GM12878 (cell line): ENCODE measurements around the gene EHD1. TPM values are rescaled to one million over a fixed set of nuclear protein-coding genes. Genes with fewer than 3 reads are reported as not detected.

Experiments
- ATAC-seq: fragments of 200-7000 bp; cut with Tn5 transposase; 3 replicates; pipeline ENCODE4 v1.9.1; 2020; ENCODE audit warnings: mild to moderate bottlenecking, moderate library complexity
- BruUV-seq: library from RNA; stranded (reverse); fragments of 400-500 nt; replicated peaks from 2 replicates; lab custom pipeline; 2021; lab: Mats Ljungman, UMichigan
- CTCF ChIA-PET: fragments of 300-600 bp; sonication (Branson Sonifier 250); formaldehyde crosslinking; extraction: SDS; loops from one replicate; lab custom pipeline; 2021; ENCODE audit warnings: inconsistent platforms; lab: Yijun Ruan, JAX
- POLR2A ChIA-PET: fragments of 350-600 bp; formaldehyde crosslinking; extraction: SDS; loops from one replicate; lab custom pipeline; 2021; ENCODE audit warnings: inconsistent platforms; lab: Charles Lee
- RAD21 ChIA-PET: fragments of 300-600 bp; sonication (Branson Sonifier 250); formaldehyde crosslinking; loops from one replicate; lab custom pipeline; 2023; ENCODE audit warnings: antibody characterized with exemption; ENCODE audit not compliant: unreplicated experiment; lab: Charles Lee
- SMC1A ChIA-PET: fragments of 300-600 bp; sonication (Branson Sonifier 250); formaldehyde crosslinking; loops from one replicate; lab custom pipeline; 2023; ENCODE audit not compliant: unreplicated experiment, uncharacterized antibody; lab: Charles Lee
- DNase-seq: peaks from one replicate; pipeline ENCODE4 v3.0.0-alpha.2; 2011; ENCODE audit warnings: low read depth, low spot score
- FAIRE-seq: peaks from 3 replicates; lab custom pipeline; 2011; peaks lifted over from hg19 to GRCh38; lab: Jason Lieb, UNC
- H2AFZ ChIP-seq: 2 replicates; pipeline ENCODE4 v1.6.0; 2011; ENCODE audit warnings: low read depth, low read length, control low read depth; ENCODE audit not compliant: control insufficient read depth
- H3K27ac ChIP-seq: 2 replicates; pipeline ENCODE4 v1.5.1; 2011; ENCODE audit warnings: control low read depth; ENCODE audit not compliant: control insufficient read depth, insufficient read depth
- H3K27me3 ChIP-seq, 2 experiments: replicated peaks in 1 of 2; 2 replicates each; pipeline versions ENCODE4 v1.6.0 to v1.6.1; 2011; ENCODE audit warnings: low read length in 1 of 2; ENCODE audit not compliant: control insufficient read depth in 2 of 2, insufficient read depth in 2 of 2
- H3K36me3 ChIP-seq, 2 experiments: 2 replicates each; pipeline ENCODE4 v1.5.1; 2011; ENCODE audit warnings: low read length in 1 of 2; ENCODE audit not compliant: control insufficient read depth in 2 of 2, insufficient read depth in 2 of 2
- H3K4me1 ChIP-seq: 2 replicates; pipeline ENCODE4 v1.6.1; 2011; ENCODE audit warnings: mild to moderate bottlenecking, low read length, moderate library complexity, mixed read lengths; ENCODE audit not compliant: control insufficient read depth, insufficient read depth
- H3K4me2 ChIP-seq: 2 replicates; pipeline ENCODE4 v1.6.0; 2011; ENCODE audit warnings: control low read depth; ENCODE audit not compliant: control insufficient read depth, insufficient read depth
- H3K4me3 ChIP-seq: fragments of 200-600 bp; sonication (generic); 2 replicates; pipeline ENCODE4 v1.5.1; 2016
- H3K79me2 ChIP-seq: 2 replicates; pipeline ENCODE4 v1.6.0; 2011; ENCODE audit warnings: low read length; ENCODE audit not compliant: control insufficient read depth, insufficient read depth
- H3K9ac ChIP-seq: 2 replicates; pipeline ENCODE4 v1.8.0; 2011; ENCODE audit warnings: low read length, control low read depth, mixed read lengths; ENCODE audit not compliant: control insufficient read depth, insufficient read depth
- H3K9me3 ChIP-seq: replicated peaks from 3 replicates; pipeline ENCODE4 v1.5.1; 2011; ENCODE audit warnings: mild to moderate bottlenecking, low read length; ENCODE audit not compliant: control insufficient read depth, insufficient read depth
- H4K20me1 ChIP-seq: 2 replicates; pipeline ENCODE4 v1.6.0; 2011; ENCODE audit not compliant: control insufficient read depth, insufficient read depth
- ASH2L ChIP-seq: fragments of 300-600, 200-600 bp; sonication (generic); IDR thresholded peaks from 2 replicates; pipeline ENCODE4 v1.6.1; 2017; ENCODE audit warnings: low read depth, mild to moderate bottlenecking, borderline replicate concordance
- ATF2 ChIP-seq: IDR thresholded peaks from 2 replicates; pipeline ENCODE4 v1.6.1; 2012; ENCODE audit warnings: low read length, inconsistent platforms
- CEBPZ ChIP-seq: fragments of 150-350 bp; IDR thresholded peaks from 2 replicates; pipeline ENCODE4 v1.6.1; 2016; ENCODE audit warnings: low read depth, low read length
- E2F4 ChIP-seq: IDR thresholded peaks from 2 replicates; pipeline ENCODE4 v1.6.1; 2012; ENCODE audit warnings: low read depth, low read length, improper control_type of control experiment
- ELK1 ChIP-seq: IDR thresholded peaks from 2 replicates; pipeline ENCODE4 v1.6.1; 2012; ENCODE audit warnings: low read depth, low read length, improper control_type of control experiment
- NFXL1 ChIP-seq: fragments of 450-650 bp; IDR thresholded peaks from 2 replicates; pipeline ENCODE4 v1.6.1; 2017; ENCODE audit warnings: antibody characterized with exemption, mild to moderate bottlenecking, borderline replicate concordance
- NR2F1 ChIP-seq: fragments of 450-650 bp; conservative IDR thresholded peaks from 2 replicates; pipeline ENCODE4 v1.6.1; 2017; ENCODE audit warnings: mild to moderate bottlenecking
- RAD21 ChIP-seq: IDR thresholded peaks from 2 replicates; pipeline ENCODE4 v1.6.1; 2011; ENCODE audit warnings: mild to moderate bottlenecking, low read depth, low read length, moderate library complexity; ENCODE audit not compliant: insufficient read depth
- RB1 ChIP-seq: fragments of 450-650 bp; formaldehyde crosslinking; IDR thresholded peaks from 2 replicates; pipeline ENCODE4 v1.6.1; 2017; ENCODE audit warnings: mild to moderate bottlenecking, borderline replicate concordance
- RBBP5 ChIP-seq: fragments of 200-600 bp; sonication (generic); conservative IDR thresholded peaks from 2 replicates; pipeline ENCODE4 v1.6.1; 2016
- SPI1 ChIP-seq: IDR thresholded peaks from 2 replicates; pipeline ENCODE4 v1.6.1; 2011; ENCODE audit warnings: low read depth, mild to moderate bottlenecking, low read length, moderate library complexity, borderline replicate concordance; ENCODE audit not compliant: insufficient read depth
- SUZ12 ChIP-seq: fragments of 200-600 bp; sonication (generic); IDR thresholded peaks from one replicate; pipeline ENCODE4 v1.6.1; 2018; ENCODE audit warnings: antibody characterized with exemption, mild to moderate bottlenecking; ENCODE audit not compliant: unreplicated experiment
- TAF1 ChIP-seq: IDR thresholded peaks from 2 replicates; pipeline ENCODE4 v1.6.1; 2011; ENCODE audit warnings: mild to moderate bottlenecking, low read depth, low read length, borderline replicate concordance
- ZBTB11 ChIP-seq: fragments of 450-650 bp; formaldehyde crosslinking; IDR thresholded peaks from 2 replicates; pipeline ENCODE4 v1.5.0; 2022; ENCODE audit warnings: mild to moderate bottlenecking, missing genetic modification characterization
- ZSCAN29 ChIP-seq: fragments of 450-650 bp; IDR thresholded peaks from 2 replicates; pipeline ENCODE4 v1.6.1; 2017; ENCODE audit warnings: mild to moderate bottlenecking, moderate library complexity
- WGBS: methylation state at CpG from one replicate; pipeline ENCODE4 v1.1.6; 2016; ENCODE audit warnings: low lambda C conversion rate; ENCODE audit not compliant: insufficient replicate concordance, insufficient coverage; ENCODE audit errors: missing lambda C conversion rate; 5-methylcytosine and 5-hydroxymethylcytosine counted together
- in situ Hi-C: fragments of 300-500 bp; cut with MboI; formaldehyde crosslinking; loops from 9 replicates; pipeline ENCODE4 v1.14.3; 2018; ENCODE audit warnings: mixed read lengths
- intact Hi-C: fragments of 100-400 bp; cut with micrococcal nuclease; formaldehyde crosslinking; loops from one replicate; pipeline ENCODE4 v1.14.2; 2022; ENCODE audit not compliant: unreplicated experiment
- polyA plus RNA-seq, 11 experiments: library from polyadenylated mRNA; depleted of rRNA in 4 of 11; unstranded in 6 of 11; stranded (reverse) in 5 of 11; fragments of >200 nt; fragmentation: Nextera tagmentation in 4 of 11; fragmentation: Illumina TruSeq in 1 of 11; extraction: Ambion mirVana in 4 of 11; extraction: Trizol in 1 of 11; gene quantifications; 1 replicate in 1 of 11; 2 replicates in 10 of 11; pipeline versions ENCODE4 v1.2.1 to v1.2.3, GENCODE V29; 2011 to 2016; ENCODE audit warnings: inconsistent platforms in 2 of 11, missing spikeins in 2 of 11, low read depth in 1 of 11
- total RNA-seq, 4 experiments: library from RNA; depleted of rRNA in 3 of 4; stranded (reverse); fragments of >200 nt in 3 of 4; fragmentation: Illumina TruSeq in 1 of 4; extraction: Trizol in 1 of 4; gene quantifications; 2 replicates each; pipeline versions ENCODE4 v1.2.1 to v1.2.3, GENCODE V29; 2013 to 2021

EHD1 gene
- total and polyA plus RNA-seq, 10 of the 15 experiments (the other 5 are each of a cell fraction or from before 2014, with no cell fraction given): 1.0 to 165 (median 66.5) TPM

- BruUV-seq: no TSS peak
- intact Hi-C loops: no loop called here
- POLR2A ChIA-PET: no interaction called here
- no peak for TF ChIP-seq RB1
- no peak for TF ChIP-seq RAD21
- no peak for TF ChIP-seq ELK1
- TF ChIP-seq RBBP5: no peak
- TF ChIP-seq E2F4: no peak
- no peak for TF ChIP-seq ASH2L
- TF ChIP-seq NR2F1: no peak
- no peak for TF ChIP-seq NFXL1
- no peak for TF ChIP-seq SUZ12
- no peak for TF ChIP-seq TAF1
- no peak for TF ChIP-seq ATF2
- no peak for TF ChIP-seq SPI1
- TF ChIP-seq ZSCAN29: no peak
- no peak for TF ChIP-seq CEBPZ
- TF ChIP-seq ZBTB11 (CRISPR knock-in tag): no peak
These were observed 52.4 kb downstream of the EHD1 start for GRCh38 chr11:64826062-64826461.

More at GRCh38 chr11:64826062-64826461, 52.4 kb downstream of the EHD1 start:
- no peak for FAIRE-seq
- ATAC-seq: no peak
- no peak for DNase-seq
- H3K9me3 ChIP-seq: no peaks in the 10 kb centered on the region
- no peak overlapping the region for H2AFZ ChIP-seq
- WGBS: 63% methylated on average over 7 of the region's 7 CpGs
- H3K27me3 ChIP-seq: no peaks in the 10 kb centered on the region
- SMC1A ChIA-PET: no interaction called here
- H3K79me2 ChIP-seq: no peaks in the 10 kb centered on the region
- no peaks in the 10 kb centered on the region for H3K36me3 ChIP-seq
- H3K9ac ChIP-seq: no peak overlapping the region
- CTCF ChIA-PET: no interaction called here
- in situ Hi-C loops: no loop called here
- H3K4me2 ChIP-seq: no peak overlapping the region
- H3K27ac ChIP-seq: no peak overlapping the region
- no peaks in the 10 kb centered on the region for H3K4me1 ChIP-seq
- RAD21 ChIA-PET: no interaction called here
- H3K4me3 ChIP-seq: no peak overlapping the region
- no peaks in the 10 kb centered on the region for H4K20me1 ChIP-seq
